ENCODE results near the gene PLEKHM3.

Gene PLEKHM3

DNA sequence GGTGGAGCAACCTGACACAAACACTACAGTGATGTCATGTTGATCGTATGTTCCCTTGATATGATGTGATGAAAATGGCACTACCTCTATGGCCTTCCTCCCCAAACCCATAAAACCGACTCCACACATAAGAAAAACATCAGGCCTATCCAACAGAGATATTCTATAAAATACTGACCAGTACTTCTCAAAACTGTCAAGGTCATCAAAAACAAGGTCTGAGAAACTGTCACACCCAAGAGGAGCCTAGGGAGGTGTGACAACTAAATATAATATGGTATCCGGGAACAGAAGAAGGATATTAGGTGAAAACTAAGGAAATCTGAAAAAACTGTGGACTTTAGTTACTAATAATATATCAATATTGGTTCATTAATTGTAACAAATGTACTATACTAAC lies 169.7 kb downstream of the PLEKHM3 start:
- Histone ChIP-seq H3K9me2 (replicated peaks; ENCODE audit: insufficient read depth, low read length) (no peaks in the 10 kb centered on the region), H2AFZ (ENCODE audit: low read depth, low read length, severe bottlenecking) (no peak overlapping the region), H3K4me2 (ENCODE audit: low read depth, low read length, poor library complexity, severe bottlenecking) (no peak overlapping the region), H3K4me3 (ENCODE audit: insufficient read depth, low read length, poor library complexity, severe bottlenecking) (no peak overlapping the region), H4K20me1 (ENCODE audit: low read depth, low read length) (no peaks in the 10 kb centered on the region), H3K9me3 (ENCODE audit: insufficient read depth, low read length) (no peaks in the 10 kb centered on the region), H3K9ac (ENCODE audit: low read length) (no peak overlapping the region), H3K27ac (ENCODE audit: low read depth, low read length) (no peak overlapping the region), H3F3A (ENCODE audit: insufficient read depth) (no peaks in the 10 kb centered on the region), H3K27me3 (ENCODE audit: low read length) (no peaks in the 10 kb centered on the region), H3K79me2 (ENCODE audit: insufficient read depth, low read length) (no peaks in the 10 kb centered on the region), H3K36me3 (ENCODE audit: low read length) (no peaks in the 10 kb centered on the region)
- no peak for TF ChIP-seq EZH2phosphoT487 (conservative IDR thresholded peaks at IDR 0.05; ENCODE audit: low read length)
- TF ChIP-seq, protein P1, sequence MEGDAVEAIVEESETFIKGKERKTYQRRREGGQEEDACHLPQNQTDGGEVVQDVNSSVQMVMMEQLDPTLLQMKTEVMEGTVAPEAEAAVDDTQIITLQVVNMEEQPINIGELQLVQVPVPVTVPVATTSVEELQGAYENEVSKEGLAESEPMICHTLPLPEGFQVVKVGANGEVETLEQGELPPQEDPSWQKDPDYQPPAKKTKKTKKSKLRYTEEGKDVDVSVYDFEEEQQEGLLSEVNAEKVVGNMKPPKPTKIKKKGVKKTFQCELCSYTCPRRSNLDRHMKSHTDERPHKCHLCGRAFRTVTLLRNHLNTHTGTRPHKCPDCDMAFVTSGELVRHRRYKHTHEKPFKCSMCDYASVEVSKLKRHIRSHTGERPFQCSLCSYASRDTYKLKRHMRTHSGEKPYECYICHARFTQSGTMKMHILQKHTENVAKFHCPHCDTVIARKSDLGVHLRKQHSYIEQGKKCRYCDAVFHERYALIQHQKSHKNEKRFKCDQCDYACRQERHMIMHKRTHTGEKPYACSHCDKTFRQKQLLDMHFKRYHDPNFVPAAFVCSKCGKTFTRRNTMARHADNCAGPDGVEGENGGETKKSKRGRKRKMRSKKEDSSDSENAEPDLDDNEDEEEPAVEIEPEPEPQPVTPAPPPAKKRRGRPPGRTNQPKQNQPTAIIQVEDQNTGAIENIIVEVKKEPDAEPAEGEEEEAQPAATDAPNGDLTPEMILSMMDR (IDR thresholded peaks at IDR 0.05; ENCODE audit: insufficient read depth, low read length, poor library complexity, severe bottlenecking) = no peak

DNA sequence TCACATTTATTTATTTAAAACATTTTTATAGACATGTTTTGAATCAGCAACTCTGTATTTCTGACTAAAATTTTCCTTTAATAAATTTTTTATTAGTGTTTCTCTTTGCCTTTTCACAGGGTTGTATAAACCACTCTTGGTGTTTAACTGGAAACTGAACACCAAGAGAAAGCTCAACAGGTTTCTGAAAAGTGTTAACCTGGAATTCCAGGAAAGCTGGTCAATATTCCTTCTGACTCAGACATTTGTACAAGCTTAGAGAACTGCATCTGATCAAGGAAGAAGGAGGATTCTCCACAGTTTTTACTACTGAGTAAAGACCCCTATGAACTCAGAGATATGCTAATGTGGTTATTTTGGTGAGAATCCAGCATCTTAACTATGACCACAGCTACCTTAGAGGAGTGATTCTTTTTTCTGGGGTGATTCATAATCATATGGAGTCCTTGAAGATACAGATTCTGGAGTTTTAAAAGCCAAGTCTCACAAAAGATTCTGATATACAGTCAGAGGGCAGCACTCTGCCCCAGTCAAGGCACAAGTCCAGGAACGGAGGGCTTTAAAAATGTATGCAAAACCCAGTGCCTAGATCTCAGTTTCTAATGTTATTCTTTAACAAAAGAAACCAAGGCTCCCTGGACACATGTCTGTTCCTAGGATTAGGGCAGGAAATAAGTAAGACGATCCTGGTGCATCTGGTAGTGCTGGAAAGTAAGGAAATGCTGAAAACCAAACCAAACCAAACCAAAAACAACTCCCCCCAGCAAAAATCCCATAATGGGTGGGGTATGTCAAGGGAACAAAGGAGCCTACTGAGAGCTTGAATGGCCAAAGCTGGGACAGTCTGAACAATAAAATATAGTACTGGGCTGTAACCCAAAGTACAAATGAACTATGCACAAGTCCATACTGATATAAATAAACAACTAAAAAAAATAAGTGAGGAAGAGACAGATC lies 170.6 kb downstream of the PLEKHM3 start:
- TF ChIP-seq EZH2phosphoT487 (conservative IDR thresholded peaks at IDR 0.05; ENCODE audit: low read length) = no peak
- TF ChIP-seq, protein P1 (IDR thresholded peaks at IDR 0.05; ENCODE audit: insufficient read depth, low read length, poor library complexity, severe bottlenecking) = no peak
- no peak overlapping the region for H3K27ac ChIP-seq (ENCODE audit: low read depth, low read length)
- no peaks in the 10 kb centered on the region for H3K9me2 ChIP-seq (replicated peaks; ENCODE audit: insufficient read depth, low read length)

DNA sequence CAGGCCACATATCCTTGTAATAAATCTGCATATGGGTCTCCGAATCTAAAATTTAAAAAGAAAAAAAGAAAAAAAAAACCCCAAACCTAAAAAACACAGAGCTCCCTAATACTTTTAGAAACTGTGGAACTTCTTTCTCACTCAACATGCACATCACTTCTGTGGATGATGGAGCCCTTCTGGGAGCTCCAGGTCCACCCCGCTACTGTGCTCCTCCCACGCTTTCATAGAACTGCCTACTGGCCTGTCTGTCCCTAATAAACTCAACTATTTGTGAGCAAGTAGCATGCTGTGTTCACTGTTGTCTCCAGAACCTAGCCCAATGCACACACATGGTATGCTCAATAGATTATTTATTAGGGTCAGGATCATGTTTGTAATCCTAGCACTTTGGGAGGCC lies 172.5 kb downstream of the PLEKHM3 start:
- TF ChIP-seq, protein P1 (IDR thresholded peaks at IDR 0.05; ENCODE audit: insufficient read depth, low read length, poor library complexity, severe bottlenecking) = no peak
- TF ChIP-seq EZH2phosphoT487 (conservative IDR thresholded peaks at IDR 0.05; ENCODE audit: low read length) = no peak
- Histone ChIP-seq H4K20me1 (ENCODE audit: low read depth, low read length) (no peaks in the 10 kb centered on the region), H3F3A (ENCODE audit: insufficient read depth) (no peaks in the 10 kb centered on the region), H3K27ac (ENCODE audit: low read depth, low read length) (no peak overlapping the region), H3K9me2 (replicated peaks; ENCODE audit: insufficient read depth, low read length) (no peaks in the 10 kb centered on the region), H3K36me3 (ENCODE audit: low read length) (no peaks in the 10 kb centered on the region), H3K4me2 (ENCODE audit: low read depth, low read length, poor library complexity, severe bottlenecking) (no peak overlapping the region), H2AFZ (ENCODE audit: low read depth, low read length, severe bottlenecking) (no peak overlapping the region), H3K9me3 (ENCODE audit: insufficient read depth, low read length) (no peaks in the 10 kb centered on the region), H3K27me3 (ENCODE audit: low read length) (no peaks in the 10 kb centered on the region), H3K4me3 (ENCODE audit: insufficient read depth, low read length, poor library complexity, severe bottlenecking) (no peak overlapping the region), H3K9ac (ENCODE audit: low read length) (no peak overlapping the region), H3K79me2 (ENCODE audit: insufficient read depth, low read length) (no peaks in the 10 kb centered on the region)

More for the DNA sequence above, 170.6 kb downstream of the PLEKHM3 start:
- Histone ChIP-seq H4K20me1 (ENCODE audit: low read depth, low read length) (no peaks in the 10 kb centered on the region), H3K4me2 (ENCODE audit: low read depth, low read length, poor library complexity, severe bottlenecking) (no peak overlapping the region), H3K36me3 (ENCODE audit: low read length) (no peaks in the 10 kb centered on the region), H3K4me3 (ENCODE audit: insufficient read depth, low read length, poor library complexity, severe bottlenecking) (no peak overlapping the region), H2AFZ (ENCODE audit: low read depth, low read length, severe bottlenecking) (no peak overlapping the region), H3K9me3 (ENCODE audit: insufficient read depth, low read length) (no peaks in the 10 kb centered on the region), H3F3A (ENCODE audit: insufficient read depth) (no peaks in the 10 kb centered on the region), H3K27me3 (ENCODE audit: low read length) (no peaks in the 10 kb centered on the region), H3K9ac (ENCODE audit: low read length) (no peak overlapping the region), H3K79me2 (ENCODE audit: insufficient read depth, low read length) (no peaks in the 10 kb centered on the region)
